Measurements from ENCODE around the gene FTL. TPM values are rescaled to one million over a fixed set of nuclear protein-coding genes. Genes with fewer than 3 reads are reported as not detected.

Gene FTL
- total RNA-seq, 4 donors from 2014 or later = 5,480 to 8,362 (median 5,857) TPM

DNA sequence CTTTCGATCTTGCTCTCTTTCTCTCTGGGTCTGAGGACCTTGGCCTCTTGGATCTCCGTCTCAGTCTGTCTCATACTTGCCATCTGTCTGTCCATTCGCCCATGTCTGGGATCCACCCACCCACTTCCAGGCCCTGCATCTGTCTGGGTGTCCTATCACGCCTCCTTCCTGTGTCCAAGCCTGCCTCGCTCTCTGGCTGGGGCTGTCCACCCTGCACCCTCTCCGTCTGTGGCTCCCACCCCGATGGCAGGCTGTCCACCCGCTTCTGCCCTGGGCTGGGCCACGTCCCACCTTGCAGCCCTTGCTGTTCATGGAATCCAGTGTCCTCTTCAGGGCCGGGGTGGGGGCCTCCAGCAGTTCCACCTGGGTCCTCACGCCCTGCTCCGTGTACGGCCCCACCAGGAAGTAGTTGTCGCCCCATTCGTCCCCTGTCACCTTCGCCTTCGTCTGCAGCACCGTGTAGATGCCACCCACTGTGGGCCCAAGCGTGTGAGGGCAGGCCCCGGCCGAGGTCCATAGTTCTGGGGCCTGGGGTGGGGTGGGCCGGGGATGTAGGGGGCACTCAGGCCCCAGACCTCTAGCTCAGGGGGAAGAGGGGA, 26.0 kb downstream of the FTL start:
- peaks cover 0 to 43% (median 4%) of the 10 kb centered on the region in 3 donors for H3K36me3 ChIP-seq
- 91 to 93% methylated on average over 22 of the region's 22 CpGs for WGBS, 2 donors
- no peak overlapping the region for H3K4me3 ChIP-seq
- no peak for DNase-seq (ENCODE audit: low spot score in 2 of 2)
- no peaks in the 10 kb centered on the region for H3K9me3 ChIP-seq
- no peaks in the 10 kb centered on the region for H3K27me3 ChIP-seq
- H3K27ac ChIP-seq = peak overlapping the region in 3 of 4 donors; percentile 83 to 99 (median 94)
- peaks cover 0 to 46% (median 25%) of the 10 kb centered on the region in 4 donors for H3K4me1 ChIP-seq
- no peak for TF ChIP-seq POLR2A (IDR thresholded peaks at IDR 0.05)
- TF ChIP-seq, protein P1, sequence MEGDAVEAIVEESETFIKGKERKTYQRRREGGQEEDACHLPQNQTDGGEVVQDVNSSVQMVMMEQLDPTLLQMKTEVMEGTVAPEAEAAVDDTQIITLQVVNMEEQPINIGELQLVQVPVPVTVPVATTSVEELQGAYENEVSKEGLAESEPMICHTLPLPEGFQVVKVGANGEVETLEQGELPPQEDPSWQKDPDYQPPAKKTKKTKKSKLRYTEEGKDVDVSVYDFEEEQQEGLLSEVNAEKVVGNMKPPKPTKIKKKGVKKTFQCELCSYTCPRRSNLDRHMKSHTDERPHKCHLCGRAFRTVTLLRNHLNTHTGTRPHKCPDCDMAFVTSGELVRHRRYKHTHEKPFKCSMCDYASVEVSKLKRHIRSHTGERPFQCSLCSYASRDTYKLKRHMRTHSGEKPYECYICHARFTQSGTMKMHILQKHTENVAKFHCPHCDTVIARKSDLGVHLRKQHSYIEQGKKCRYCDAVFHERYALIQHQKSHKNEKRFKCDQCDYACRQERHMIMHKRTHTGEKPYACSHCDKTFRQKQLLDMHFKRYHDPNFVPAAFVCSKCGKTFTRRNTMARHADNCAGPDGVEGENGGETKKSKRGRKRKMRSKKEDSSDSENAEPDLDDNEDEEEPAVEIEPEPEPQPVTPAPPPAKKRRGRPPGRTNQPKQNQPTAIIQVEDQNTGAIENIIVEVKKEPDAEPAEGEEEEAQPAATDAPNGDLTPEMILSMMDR (IDR thresholded peaks at IDR 0.05) = no peak
- no peak for TF ChIP-seq EP300 (IDR thresholded peaks at IDR 0.05)

DNA sequence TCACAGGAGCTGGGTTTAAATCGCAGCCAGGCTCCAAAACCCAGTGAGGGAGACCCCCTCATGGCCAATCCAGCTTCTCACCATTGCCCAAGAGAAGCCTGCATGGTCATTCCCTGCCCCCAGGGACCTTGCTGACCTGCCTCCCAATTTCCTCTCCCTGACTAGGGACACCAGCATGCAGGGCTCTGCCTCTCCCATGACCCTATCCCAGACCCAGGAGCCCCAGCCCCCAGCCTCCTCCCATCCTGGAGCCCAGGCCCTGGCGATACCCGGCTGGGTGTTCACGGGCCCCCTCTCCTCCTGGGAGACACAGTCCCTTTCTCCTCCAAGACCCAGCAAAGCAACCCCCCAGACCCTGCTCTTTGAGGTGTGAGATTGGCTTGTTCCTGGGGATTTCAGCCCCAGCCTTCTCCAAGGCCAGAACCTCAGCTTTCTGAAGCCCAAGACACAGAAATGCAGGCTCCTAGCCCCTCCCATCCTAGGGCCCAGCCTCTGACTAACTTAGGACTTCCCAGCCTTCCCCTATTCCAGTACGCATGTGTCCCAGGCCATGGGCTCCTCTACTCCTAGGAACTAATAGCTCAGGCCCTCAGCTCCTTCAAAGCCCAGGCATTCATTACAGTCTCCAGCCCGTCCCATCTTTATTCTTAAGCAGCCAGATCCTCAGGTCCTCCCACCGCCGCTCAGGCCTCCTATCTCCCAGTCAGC, 26.9 kb downstream of the FTL start:
- peak; percentile 45 to 71 for DNase-seq (ENCODE audit: low spot score in 2 of 2)
- H3K27me3 ChIP-seq = no peaks in the 10 kb centered on the region
- TF ChIP-seq, protein P1 (IDR thresholded peaks at IDR 0.05) = no peak
- peak; percentile 52 to 55 for TF ChIP-seq POLR2A (IDR thresholded peaks at IDR 0.05)
- TF ChIP-seq EP300 (IDR thresholded peaks at IDR 0.05) = peak in 1 of 2 donors; percentile 72
- peaks cover 0 to 46% (median 25%) of the 10 kb centered on the region in 4 donors for H3K4me1 ChIP-seq
- H3K4me3 ChIP-seq = peak overlapping the region; percentile 55 to 92 (median 71)
- H3K9me3 ChIP-seq = no peaks in the 10 kb centered on the region
- H3K36me3 ChIP-seq = peaks cover 0 to 34% (median 4%) of the 10 kb centered on the region in 3 donors
- peak overlapping the region; percentile 83 to 99 (median 92) for H3K27ac ChIP-seq
- WGBS, 2 donors = 13 to 14% methylated on average over 7 to 8 of the region's 8 CpGs

DNA sequence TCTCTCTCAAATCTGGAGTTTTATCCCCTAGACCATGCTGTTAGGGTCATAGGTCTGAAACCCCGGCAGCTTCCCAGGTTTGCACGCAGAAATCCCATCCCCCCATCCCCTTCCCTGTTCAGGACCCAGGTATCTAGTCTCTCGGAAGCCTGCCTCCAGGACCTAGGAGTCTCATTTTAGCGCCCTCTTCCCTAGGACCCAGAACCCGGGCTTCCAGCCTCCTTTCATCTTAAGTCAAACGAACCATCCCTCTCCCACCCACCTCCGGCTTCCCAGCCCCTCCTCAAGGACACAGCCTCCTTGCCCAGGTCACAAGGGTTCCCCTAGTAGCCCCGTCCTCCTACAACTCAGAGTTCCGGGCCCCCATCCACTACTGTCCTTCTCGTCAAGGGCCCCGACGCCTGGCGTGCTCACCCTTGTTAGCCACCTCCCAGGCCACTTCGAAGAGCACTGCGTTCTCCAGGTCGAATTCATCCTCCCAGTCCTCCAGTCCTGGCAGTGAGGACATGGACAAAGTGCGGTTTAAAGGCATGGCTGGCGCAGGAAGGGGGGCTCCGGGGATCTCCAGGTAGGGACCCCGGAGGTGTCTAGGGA, 27.6 kb downstream of the FTL start:
- peaks cover 0 to 46% (median 25%) of the 10 kb centered on the region in 4 donors for H3K4me1 ChIP-seq
- 1% methylated on average over 16 to 20 of the region's 20 CpGs for WGBS, 2 donors
- TF ChIP-seq, protein P1 (IDR thresholded peaks at IDR 0.05) = no peak

DNA sequence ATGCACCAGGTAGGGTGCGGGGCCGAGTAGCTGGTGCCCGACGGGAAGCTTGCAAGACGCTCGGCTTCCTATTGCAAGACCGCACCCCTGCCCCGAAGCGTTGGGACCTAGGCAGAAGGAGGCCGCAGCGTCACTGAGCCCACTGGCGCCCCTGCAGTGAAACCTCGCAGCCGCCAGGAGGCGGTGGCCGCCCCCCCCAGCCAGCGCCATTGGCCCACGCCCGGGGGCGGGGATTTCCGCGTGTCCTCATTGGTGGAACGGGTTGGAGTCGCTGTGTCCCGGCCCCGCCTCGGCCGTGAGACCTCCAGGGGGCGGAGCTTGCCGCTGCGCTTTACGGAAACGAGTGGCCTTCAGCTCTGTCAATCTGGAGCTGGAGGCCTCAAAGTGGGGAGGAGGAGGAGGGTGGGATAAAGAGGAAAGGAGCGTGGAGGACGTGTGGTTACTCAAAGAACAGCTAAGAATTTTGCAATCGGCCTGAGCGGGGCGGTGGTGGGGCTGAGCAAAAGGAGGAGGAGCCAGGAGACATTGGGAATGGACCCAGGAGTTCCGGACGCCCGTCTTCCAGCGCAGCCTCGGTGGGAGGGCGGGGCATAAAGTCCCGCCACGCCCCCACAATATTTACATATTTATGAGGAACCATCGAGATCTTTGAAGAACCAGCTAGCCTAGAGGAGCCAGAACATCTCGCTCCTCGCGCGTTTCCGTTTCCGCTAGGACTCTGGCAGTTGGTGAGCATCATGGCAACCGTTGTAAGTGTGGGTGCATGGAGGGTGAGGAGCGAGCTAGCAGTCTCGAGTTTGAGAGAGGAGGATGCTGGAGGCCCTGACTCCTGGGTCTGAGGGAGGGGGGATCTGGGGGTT, 28.3 kb downstream of the FTL start, which contains the start of the genes GYS1 and RUVBL2:
Gene GYS1, minus strand, starts transcription at position 135 of the 860 bp plus-strand sequence. CDS start 197 bp downstream, outside the sequence.
Gene RUVBL2, plus strand, starts transcription at position 713 of the 860 bp plus-strand sequence. Its CDS starts 25 bp downstream, at position 738.
- TF ChIP-seq, protein P1 (IDR thresholded peaks at IDR 0.05) = peak; percentile 99 to 100 (median 99)
- TF ChIP-seq POLR2A (IDR thresholded peaks at IDR 0.05) (peak; percentile 79 to 90), EP300 (IDR thresholded peaks at IDR 0.05) (peak; percentile 91 to 94)
- Histone ChIP-seq H3K36me3 (peaks cover 0 to 21% (median 1%) of the 10 kb centered on the region in 3 donors), H3K27me3 (no peaks in the 10 kb centered on the region), H3K27ac (peak within 1 kb of the TSS; percentile 83 to 99 (median 92)), H3K9me3 (no peaks in the 10 kb centered on the region), H3K4me3 (peak within 1 kb of the TSS; percentile 55 to 92 (median 71)), H3K4me1 (peaks cover 0 to 46% (median 25%) of the 10 kb centered on the region in 4 donors)
- peak; percentile 98 to 99 for DNase-seq (ENCODE audit: low spot score in 2 of 2)
- 0 to 1% methylated on average over 40 to 43 of the region's 56 CpGs for WGBS, 2 donors

More for the DNA sequence above, 27.6 kb downstream of the FTL start:
- Histone ChIP-seq H3K27ac (peak overlapping the region; percentile 83 to 99 (median 92)), H3K36me3 (peaks cover 0 to 28% (median 4%) of the 10 kb centered on the region in 3 donors), H3K9me3 (no peaks in the 10 kb centered on the region), H3K27me3 (no peaks in the 10 kb centered on the region), H3K4me3 (peak overlapping the region; percentile 55 to 92 (median 71))
- DNase-seq (ENCODE audit: low spot score in 2 of 2) = no peak

All from tibial nerve (tissue), 4 donors.